K562 (cell line): ENCODE results near the gene USP48. TPM values are rescaled to one million over a fixed set of nuclear protein-coding genes. Genes with fewer than 3 reads are reported as not detected.

ENCODE experiments used
- ARID3A ChIP-seq: IDR thresholded peaks from 2 replicates; pipeline ENCODE4 v1.6.1; 2012; ENCODE audit warnings: low read depth, low read length, improper control_type of control experiment, borderline replicate concordance
- CBX1 ChIP-seq: sonication (generic); IDR thresholded peaks from 2 replicates; pipeline ENCODE4 v1.6.1; 2016; ENCODE audit warnings: antibody characterized with exemption, low read depth, mild to moderate bottlenecking
- CHD2 ChIP-seq: IDR thresholded peaks from 2 replicates; pipeline ENCODE4 v1.6.1; 2011; ENCODE audit warnings: low read depth, low read length
- ELF2 ChIP-seq: fragments of 250-450 bp; sonication (Bioruptor Pico); IDR thresholded peaks from 2 replicates; pipeline ENCODE4 v1.5.0; 2021; ENCODE audit warnings: mild to moderate bottlenecking
- GATAD2A ChIP-seq: fragments of 450-650 bp; IDR thresholded peaks from 2 replicates; pipeline ENCODE4 v1.6.1; 2017
- HNRNPUL1 ChIP-seq: fragments of 200-400 bp; formaldehyde crosslinking; IDR thresholded peaks from 2 replicates; pipeline ENCODE4 v1.6.1; 2017; ENCODE audit warnings: low read length
- MBD1 ChIP-seq: fragments of 250-450 bp; sonication (Bioruptor Pico); IDR thresholded peaks from 2 replicates; pipeline ENCODE4 v1.8.0; 2022; ENCODE audit warnings: inconsistent platforms
- MIER1 ChIP-seq: fragments of 450-650 bp; IDR thresholded peaks from 2 replicates; pipeline ENCODE4 v1.6.1; 2016; ENCODE audit warnings: antibody characterized with exemption, mild to moderate bottlenecking, low read depth
- RBBP5 ChIP-seq: fragments of 200-600 bp; sonication (generic); IDR thresholded peaks from 2 replicates; pipeline ENCODE4 v1.6.1; 2012; ENCODE audit warnings: borderline replicate concordance, mild to moderate bottlenecking, low read length, control low read depth, inconsistent platforms; ENCODE audit not compliant: insufficient read depth, poor library complexity, severe bottlenecking
- RFX5 ChIP-seq: IDR thresholded peaks from 2 replicates; pipeline ENCODE4 v1.6.1; 2011; ENCODE audit warnings: low read depth, mild to moderate bottlenecking, improper control_type of control experiment, low read length
- SIX5 ChIP-seq, 2 experiments: IDR thresholded peaks; 2 replicates each; pipeline ENCODE4 v1.6.1; 2011; ENCODE audit warnings: low read length in 2 of 2, borderline replicate concordance in 1 of 2, low read depth in 1 of 2, mild to moderate bottlenecking in 1 of 2, moderate library complexity in 1 of 2; ENCODE audit not compliant: insufficient read depth in 1 of 2
- TAL1 ChIP-seq: fragments of 450-650 bp; IDR thresholded peaks from 2 replicates; pipeline ENCODE4 v1.6.1; 2016; ENCODE audit warnings: mild to moderate bottlenecking
- ZBED1 ChIP-seq: IDR thresholded peaks from 2 replicates; pipeline ENCODE4 v1.6.1; 2014
- ZBTB43 ChIP-seq: sonication (generic); formaldehyde crosslinking; IDR thresholded peaks from 2 replicates; pipeline ENCODE4 v1.8.0; 2023; ENCODE audit warnings: mild to moderate bottlenecking, missing genetic modification reagents
- ZNF175 ChIP-seq: fragments of 200-800 bp; sonication (Bioruptor generic); IDR thresholded peaks from 2 replicates; pipeline ENCODE4 v1.6.1; 2016; ENCODE audit warnings: low read depth, mild to moderate bottlenecking, missing genetic modification characterization, missing compliant biosample characterization
- ZNF316 ChIP-seq: fragments of 450-650 bp; IDR thresholded peaks from 2 replicates; pipeline ENCODE4 v1.6.1; 2016
- ZNF431 ChIP-seq: sonication (generic); formaldehyde crosslinking; IDR thresholded peaks from 2 replicates; pipeline ENCODE4 v1.8.0; 2022; ENCODE audit warnings: mild to moderate bottlenecking, missing genetic modification reagents
- ZNF436 ChIP-seq: fragments of 250-450, 450-650 bp; sonication (Bioruptor Pico); formaldehyde crosslinking; IDR thresholded peaks from 2 replicates; pipeline ENCODE4 v1.7.0; 2020; ENCODE audit warnings: mild to moderate bottlenecking
- polyA plus RNA-seq, 8 experiments: library from polyadenylated mRNA; depleted of rRNA in 4 of 8; stranded (reverse) in 5 of 8; unstranded in 3 of 8; fragments of >200 nt; fragmentation: Nextera tagmentation in 2 of 8; fragmentation: Illumina TruSeq in 1 of 8; extraction: Ambion mirVana in 2 of 8; extraction: Trizol in 1 of 8; gene quantifications; 2 replicates each; pipeline versions ENCODE4 v1.2.1 to v1.2.3, GENCODE V29; 2011 to 2014; ENCODE audit warnings: inconsistent platforms in 1 of 8, missing spikeins in 1 of 8
- total RNA-seq, 7 experiments: library from RNA; depleted of rRNA in 6 of 7; stranded (reverse); fragments of >200 nt in 6 of 7; fragmentation: Illumina TruSeq in 2 of 7; extraction: Trizol in 2 of 7; gene quantifications; 2 replicates each; pipeline versions ENCODE4 v1.2.1 to v1.2.3, GENCODE V29; 2011 to 2021; ENCODE audit warnings: low replicate concordance in 1 of 7
- TF ChIP-seq, protein P1 (sequence below), 3 experiments: IDR thresholded peaks in 2 of 3; conservative IDR thresholded peaks in 1 of 3; 2 replicates each; pipeline ENCODE4 v1.5.1; 2011 to 2012; ENCODE audit warnings: low read length in 3 of 3, mild to moderate bottlenecking in 3 of 3, control low read depth in 2 of 3, improper control_type of control experiment in 1 of 3, inconsistent platforms in 1 of 3, low read depth in 1 of 3, mixed read lengths in 1 of 3, moderate library complexity in 1 of 3; ENCODE audit not compliant: insufficient read depth in 2 of 3
- TF ChIP-seq, protein P2 (sequence below): fragments of 250-450 bp; sonication (Bioruptor Pico); IDR thresholded peaks from 2 replicates; pipeline ENCODE4 v1.5.0; 2021; ENCODE audit warnings: mild to moderate bottlenecking, borderline replicate concordance

The USP48 gene
- total and polyA plus RNA-seq, 9 of the 15 experiments (the other 6 are each of a cell fraction or from before 2014, with no cell fraction given) = 23.3 to 123 (median 106) TPM

- TF ChIP-seq ARID3A = no peak; the same call in 1 of the 2 replicates
- TF ChIP-seq RBBP5 = no peak
- TF ChIP-seq ZNF316 = no peak
- TF ChIP-seq ZNF431 (CRISPR knock-in tag) = no peak; the same call in 1 of the 2 replicates
- TF ChIP-seq, protein P1, sequence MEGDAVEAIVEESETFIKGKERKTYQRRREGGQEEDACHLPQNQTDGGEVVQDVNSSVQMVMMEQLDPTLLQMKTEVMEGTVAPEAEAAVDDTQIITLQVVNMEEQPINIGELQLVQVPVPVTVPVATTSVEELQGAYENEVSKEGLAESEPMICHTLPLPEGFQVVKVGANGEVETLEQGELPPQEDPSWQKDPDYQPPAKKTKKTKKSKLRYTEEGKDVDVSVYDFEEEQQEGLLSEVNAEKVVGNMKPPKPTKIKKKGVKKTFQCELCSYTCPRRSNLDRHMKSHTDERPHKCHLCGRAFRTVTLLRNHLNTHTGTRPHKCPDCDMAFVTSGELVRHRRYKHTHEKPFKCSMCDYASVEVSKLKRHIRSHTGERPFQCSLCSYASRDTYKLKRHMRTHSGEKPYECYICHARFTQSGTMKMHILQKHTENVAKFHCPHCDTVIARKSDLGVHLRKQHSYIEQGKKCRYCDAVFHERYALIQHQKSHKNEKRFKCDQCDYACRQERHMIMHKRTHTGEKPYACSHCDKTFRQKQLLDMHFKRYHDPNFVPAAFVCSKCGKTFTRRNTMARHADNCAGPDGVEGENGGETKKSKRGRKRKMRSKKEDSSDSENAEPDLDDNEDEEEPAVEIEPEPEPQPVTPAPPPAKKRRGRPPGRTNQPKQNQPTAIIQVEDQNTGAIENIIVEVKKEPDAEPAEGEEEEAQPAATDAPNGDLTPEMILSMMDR (IDR thresholded peaks at IDR 0.05 in 2 of 3, conservative IDR thresholded peaks at IDR 0.05 in 1 of 3; ENCODE audit: insufficient read depth in 2 of 3, low read depth in 1 of 3, low read length in 3 of 3) = no peak
- peak; percentile 14; the same call in 1 of the 2 replicates for TF ChIP-seq CHD2
- TF ChIP-seq, protein P2, sequence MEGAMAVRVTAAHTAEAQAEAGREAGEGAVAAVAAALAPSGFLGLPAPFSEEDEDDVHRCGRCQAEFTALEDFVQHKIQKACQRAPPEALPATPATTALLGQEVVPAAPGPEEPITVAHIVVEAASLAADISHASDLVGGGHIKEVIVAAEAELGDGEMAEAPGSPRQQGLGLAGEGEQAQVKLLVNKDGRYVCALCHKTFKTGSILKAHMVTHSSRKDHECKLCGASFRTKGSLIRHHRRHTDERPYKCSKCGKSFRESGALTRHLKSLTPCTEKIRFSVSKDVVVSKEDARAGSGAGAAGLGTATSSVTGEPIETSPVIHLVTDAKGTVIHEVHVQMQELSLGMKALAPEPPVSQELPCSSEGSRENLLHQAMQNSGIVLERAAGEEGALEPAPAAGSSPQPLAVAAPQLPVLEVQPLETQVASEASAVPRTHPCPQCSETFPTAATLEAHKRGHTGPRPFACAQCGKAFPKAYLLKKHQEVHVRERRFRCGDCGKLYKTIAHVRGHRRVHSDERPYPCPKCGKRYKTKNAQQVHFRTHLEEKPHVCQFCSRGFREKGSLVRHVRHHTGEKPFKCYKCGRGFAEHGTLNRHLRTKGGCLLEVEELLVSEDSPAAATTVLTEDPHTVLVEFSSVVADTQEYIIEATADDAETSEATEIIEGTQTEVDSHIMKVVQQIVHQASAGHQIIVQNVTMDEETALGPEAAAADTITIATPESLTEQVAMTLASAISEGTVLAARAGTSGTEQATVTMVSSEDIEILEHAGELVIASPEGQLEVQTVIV (CRISPR knock-in tag) = no peak
- TF ChIP-seq HNRNPUL1 = no peak
- TF ChIP-seq CBX1 = no peak
- no peak for TF ChIP-seq ZBED1
- TF ChIP-seq ZBTB43 (CRISPR knock-in tag) = no peak
- TF ChIP-seq ZNF175 (CRISPR knock-in tag) = 0 out of 2 replicates have a peak, but pooled peaks have one; percentile 21
- no peak for TF ChIP-seq ZNF436 (CRISPR knock-in tag)
- peak; percentile 68; the same call in 1 of the 2 replicates for TF ChIP-seq GATAD2A
- TF ChIP-seq TAL1 = peak; percentile 89
- no peak for TF ChIP-seq RFX5
- TF ChIP-seq MIER1 = no peak; the same call in 1 of the 2 replicates
- no peak for TF ChIP-seq ELF2 (CRISPR knock-in tag)
- TF ChIP-seq SIX5 (IDR thresholded peaks at IDR 0.05; ENCODE audit: borderline replicate concordance in 1 of 2, insufficient read depth in 1 of 2, low read depth in 1 of 2, low read length in 2 of 2) = no peak
- TF ChIP-seq MBD1 = no peak
Observed at GRCh38 chr1:21749859-21750468, 33.0 kb downstream of the USP48 start (continued).
